ENCODE measurements around the gene TGFBR2. TPM values are rescaled to one million over a fixed set of nuclear protein-coding genes. Genes with fewer than 3 reads are reported as not detected.

The TGFBR2 gene
- total and polyA plus RNA-seq, 2 experiments from 2014 or later = 42.2 to 52.8 TPM

- H2AFZ ChIP-seq = no peak overlapping the region
- no peak overlapping the region for H3K4me3 ChIP-seq
- no peaks in the 10 kb centered on the region for H4K20me1 ChIP-seq (ENCODE audit: insufficient read depth, poor library complexity, severe bottlenecking)
- DNase-seq (ENCODE audit: low spot score) = no peak
- no peak for TF ChIP-seq CTCF (IDR thresholded peaks at IDR 0.05; ENCODE audit: poor library complexity)
- TF ChIP-seq EZH2 (IDR thresholded peaks at IDR 0.05; ENCODE audit: borderline replicate concordance) = no peak
- TF ChIP-seq EZH2phosphoT487 (IDR thresholded peaks at IDR 0.05; ENCODE audit: low read depth, severe bottlenecking, unreplicated experiment) = no peak
- peak overlapping the region; percentile 64 for H3K27ac ChIP-seq
- H3K4me2 ChIP-seq = no peak overlapping the region
- no peaks in the 10 kb centered on the region for H3K27me3 ChIP-seq
- H3K36me3 ChIP-seq (replicated peaks; ENCODE audit: insufficient read depth, low read depth) = no peaks in the 10 kb centered on the region
- 85% methylated on average over 5 of the region's 5 CpGs for WGBS (ENCODE audit: low lambda C conversion rate, missing lambda C conversion rate)
- no peaks in the 10 kb centered on the region for H3K9me2 ChIP-seq (replicated peaks; ENCODE audit: insufficient read depth)
- peaks cover 74% of the 10 kb centered on the region for H3K79me2 ChIP-seq
- H3K4me1 ChIP-seq (ENCODE audit: insufficient read depth) = peaks cover 3% of the 10 kb centered on the region
- H3K9me3 ChIP-seq (ENCODE audit: low read depth) = no peaks in the 10 kb centered on the region
Measured at GRCh38 chr3:30626443-30627180, 20.2 kb downstream of the TGFBR2 start.

- Histone ChIP-seq H3K9me2 (replicated peaks; ENCODE audit: insufficient read depth) (no peaks in the 10 kb centered on the region), H3K9me3 (ENCODE audit: low read depth) (no peaks in the 10 kb centered on the region), H3K4me1 (ENCODE audit: insufficient read depth) (peaks cover 15% of the 10 kb centered on the region), H3K36me3 (replicated peaks; ENCODE audit: insufficient read depth, low read depth) (no peaks in the 10 kb centered on the region), H2AFZ (no peak overlapping the region), H3K27ac (no peak overlapping the region), H3K27me3 (no peaks in the 10 kb centered on the region), H3K79me2 (peaks cover 74% of the 10 kb centered on the region), H3K4me2 (no peak overlapping the region), H4K20me1 (ENCODE audit: insufficient read depth, poor library complexity, severe bottlenecking) (no peaks in the 10 kb centered on the region), H3K4me3 (no peak overlapping the region)
- DNase-seq (ENCODE audit: low spot score) = no peak
- WGBS (ENCODE audit: low lambda C conversion rate, missing lambda C conversion rate) = 83% methylated on average over 4 of the region's 4 CpGs
- TF ChIP-seq EZH2phosphoT487 (IDR thresholded peaks at IDR 0.05; ENCODE audit: low read depth, severe bottlenecking, unreplicated experiment) (no peak), CTCF (IDR thresholded peaks at IDR 0.05; ENCODE audit: poor library complexity) (no peak), EZH2 (IDR thresholded peaks at IDR 0.05; ENCODE audit: borderline replicate concordance) (no peak)
Measured at GRCh38 chr3:30628205-30628900, 22.0 kb downstream of the TGFBR2 start.

GRCh38 chr3:30628901-30629590 is 22.6 kb downstream of the TGFBR2 start:
- H3K9me3 ChIP-seq (ENCODE audit: low read depth) = no peaks in the 10 kb centered on the region
- no peaks in the 10 kb centered on the region for H3K27me3 ChIP-seq
- H3K9me2 ChIP-seq (replicated peaks; ENCODE audit: insufficient read depth) = no peaks in the 10 kb centered on the region
- H3K27ac ChIP-seq = no peak overlapping the region
- WGBS (ENCODE audit: low lambda C conversion rate, missing lambda C conversion rate) = 85% methylated on average over 5 of the region's 5 CpGs
- no peak overlapping the region for H3K4me2 ChIP-seq
- no peak overlapping the region for H3K4me3 ChIP-seq
- DNase-seq (ENCODE audit: low spot score) = peak; percentile 18
- H3K79me2 ChIP-seq = peaks cover 74% of the 10 kb centered on the region
- no peak for TF ChIP-seq EZH2phosphoT487 (IDR thresholded peaks at IDR 0.05; ENCODE audit: low read depth, severe bottlenecking, unreplicated experiment)
- peak; percentile 24 for TF ChIP-seq CTCF (IDR thresholded peaks at IDR 0.05; ENCODE audit: poor library complexity)
- no peak for TF ChIP-seq EZH2 (IDR thresholded peaks at IDR 0.05; ENCODE audit: borderline replicate concordance)
- H3K36me3 ChIP-seq (replicated peaks; ENCODE audit: insufficient read depth, low read depth) = no peaks in the 10 kb centered on the region
- no peaks in the 10 kb centered on the region for H4K20me1 ChIP-seq (ENCODE audit: insufficient read depth, poor library complexity, severe bottlenecking)
- H3K4me1 ChIP-seq (ENCODE audit: insufficient read depth) = peaks cover 15% of the 10 kb centered on the region
- no peak overlapping the region for H2AFZ ChIP-seq
